K562 (cell line): Measurements from ENCODE around the gene KRT14. TPM values are rescaled to one million over a fixed set of nuclear protein-coding genes. Genes with fewer than 3 reads are reported as not detected.

Experiments
- ATAC-seq: fragments of 200-7000 bp; cut with Tn5 transposase; 3 replicates; pipeline ENCODE4 v1.9.1; 2020; ENCODE audit warnings: moderate library complexity
- BruUV-seq: library from RNA; stranded (reverse); fragments of 400-500 nt; replicated peaks from 2 replicates; lab custom pipeline; 2021; lab: Mats Ljungman, UMichigan
- CTCF ChIA-PET: fragments of 300-600 bp; formaldehyde crosslinking; extraction: SDS; loops from one replicate; lab custom pipeline; 2021; ENCODE audit warnings: low intra/inter-chr PET ratio; lab: Yijun Ruan, JAX
- POLR2A ChIA-PET: fragments of 300-600, 350-650 bp; sonication (Branson Sonifier 250); formaldehyde crosslinking; extraction: SDS; loops from one replicate; lab custom pipeline; 2021; ENCODE audit warnings: antibody characterized with exemption, inconsistent platforms; lab: Yijun Ruan, JAX
- DNase-seq, 4 experiments: peaks; one replicate each; pipeline versions ENCODE4 v3.0.0 to v3.0.0-alpha.2; 2011 to 2018; ENCODE audit warnings: low spot score in 3 of 4, mixed read lengths in 3 of 4; ENCODE audit errors: extremely low read depth in 1 of 4
- FAIRE-seq: peaks from 2 replicates; lab custom pipeline; 2011; peaks lifted over from hg19 to GRCh38; lab: Jason Lieb, UNC
- H2AFZ ChIP-seq: 2 replicates; pipeline ENCODE4 v1.6.0; 2011; ENCODE audit warnings: low read depth, low read length, control low read depth, inconsistent platforms
- H3K27ac ChIP-seq: fragments of 200-600 bp; 3 replicates; pipeline ENCODE4 v1.8.0; 2011; ENCODE audit warnings: low read depth, mild to moderate bottlenecking, control low read depth, inconsistent platforms, low read length, moderate library complexity, mixed read lengths; ENCODE audit errors: extremely low read depth
- H3K27me3 ChIP-seq, 2 experiments: fragments of 300-600 bp in 1 of 2; 2 replicates in 1 of 2; 3 replicates in 1 of 2; pipeline versions ENCODE4 v1.6.0 to v1.8.0; 2011; ENCODE audit warnings: inconsistent platforms in 2 of 2, low read length in 2 of 2, mild to moderate bottlenecking in 1 of 2, mixed read lengths in 1 of 2, moderate library complexity in 1 of 2; ENCODE audit not compliant: control insufficient read depth in 2 of 2, insufficient read depth in 2 of 2
- H3K36me3 ChIP-seq: fragments of 300-600 bp; 3 replicates; pipeline ENCODE4 v1.8.0; 2011; ENCODE audit warnings: mild to moderate bottlenecking, low read length, inconsistent platforms; ENCODE audit not compliant: control insufficient read depth, insufficient read depth
- H3K4me1 ChIP-seq, 2 experiments: fragments of 200-600 bp in 1 of 2; replicated peaks in 1 of 2; 2 replicates in 1 of 2; 3 replicates in 1 of 2; pipeline versions ENCODE4 v1.5.1 to v1.8.0; 2011; ENCODE audit warnings: inconsistent platforms in 2 of 2, low read length in 2 of 2, mild to moderate bottlenecking in 1 of 2, mixed read lengths in 1 of 2, moderate library complexity in 1 of 2; ENCODE audit not compliant: control insufficient read depth in 2 of 2, insufficient read depth in 2 of 2
- H3K4me2 ChIP-seq: 2 replicates; pipeline ENCODE4 v1.6.1; 2011; ENCODE audit warnings: low read length, control low read depth, inconsistent platforms, mixed read lengths; ENCODE audit not compliant: insufficient read depth
- H3K4me3 ChIP-seq: fragments of 200-600 bp; sonication (generic), shearing (Covaris generic); 2 replicates; pipeline ENCODE4 v1.5.1; 2016; ENCODE audit warnings: control low read depth, inconsistent platforms
- H3K79me2 ChIP-seq: fragments of 200-600 bp; 3 replicates; pipeline ENCODE4 v1.8.0; 2011; ENCODE audit warnings: low read length, inconsistent platforms; ENCODE audit not compliant: control insufficient read depth, insufficient read depth
- H3K9ac ChIP-seq, 2 experiments: 2 replicates each; pipeline versions ENCODE4 v1.6.0 to v1.6.1; 2011; ENCODE audit warnings: low read depth in 2 of 2, low read length in 2 of 2, control low read depth in 1 of 2, inconsistent platforms in 1 of 2, mild to moderate bottlenecking in 1 of 2, mixed read lengths in 1 of 2; ENCODE audit not compliant: insufficient read depth in 1 of 2
- H3K9me1 ChIP-seq: one replicate; pipeline ENCODE4 v1.6.0; 2011; ENCODE audit warnings: inconsistent platforms, mild to moderate bottlenecking, low read length, moderate library complexity; ENCODE audit not compliant: control insufficient read depth, insufficient read depth
- H3K9me3 ChIP-seq: replicated peaks from 2 replicates; pipeline ENCODE4 v1.5.1; 2011; ENCODE audit warnings: low read depth, low read length, inconsistent platforms; ENCODE audit not compliant: control insufficient read depth, insufficient read depth
- H4K20me1 ChIP-seq: replicated peaks from 2 replicates; pipeline ENCODE4 v1.6.1; 2011; ENCODE audit warnings: low read length, inconsistent platforms, mixed read lengths; ENCODE audit not compliant: control insufficient read depth, insufficient read depth
- BDP1 ChIP-seq: IDR thresholded peaks from 3 replicates; pipeline ENCODE4 v1.6.1; 2011; ENCODE audit not compliant: insufficient read length, insufficient read depth
- CBX3 ChIP-seq, 2 experiments: IDR thresholded peaks; 1 replicate in 1 of 2; 2 replicates in 1 of 2; pipeline ENCODE4 v1.6.1; 2012; ENCODE audit warnings: inconsistent platforms in 2 of 2, low read length in 2 of 2, borderline replicate concordance in 1 of 2, control low read depth in 1 of 2
- ELF1 ChIP-seq: fragments of 200-800 bp; sonication (Bioruptor generic); IDR thresholded peaks from 2 replicates; pipeline ENCODE4 v1.6.1; 2016; ENCODE audit warnings: missing genetic modification characterization, missing compliant biosample characterization
- ELF2 ChIP-seq: fragments of 250-450 bp; sonication (Bioruptor Pico); IDR thresholded peaks from 2 replicates; pipeline ENCODE4 v1.5.0; 2021; ENCODE audit warnings: mild to moderate bottlenecking
- ETV6 ChIP-seq, 3 experiments: fragments of 150-350 bp in 1 of 3; sonication (generic) in 1 of 3; formaldehyde crosslinking in 1 of 3; IDR thresholded peaks; 2 replicates each; pipeline versions ENCODE4 v1.6.1 to v1.8.0; 2014 to 2022; ENCODE audit warnings: borderline replicate concordance in 2 of 3, low read depth in 2 of 3, antibody characterized with exemption in 1 of 3, low read length in 1 of 3, mild to moderate bottlenecking in 1 of 3, missing genetic modification reagents in 1 of 3
- FOXK1 ChIP-seq: sonication (generic); formaldehyde crosslinking; IDR thresholded peaks from 2 replicates; pipeline ENCODE4 v1.8.0; 2022; ENCODE audit warnings: missing genetic modification reagents, mild to moderate bottlenecking, borderline replicate concordance
- MIER1 ChIP-seq: fragments of 450-650 bp; IDR thresholded peaks from 2 replicates; pipeline ENCODE4 v1.6.1; 2016; ENCODE audit warnings: antibody characterized with exemption, mild to moderate bottlenecking, low read depth
- NFE2L1 ChIP-seq: fragments of 450-650 bp; IDR thresholded peaks from 2 replicates; pipeline ENCODE4 v1.6.1; 2016; ENCODE audit warnings: missing genetic modification characterization, low read depth, mild to moderate bottlenecking, missing compliant biosample characterization, moderate library complexity, borderline replicate concordance
- NFIC ChIP-seq: fragments of 450-650 bp; IDR thresholded peaks from 2 replicates; pipeline ENCODE4 v1.6.1; 2017; ENCODE audit warnings: mild to moderate bottlenecking, inconsistent platforms
- NR3C1 ChIP-seq: sonication (generic); formaldehyde crosslinking; IDR thresholded peaks from 2 replicates; pipeline ENCODE4 v1.8.1; 2022; ENCODE audit warnings: missing genetic modification reagents
- PHTF2 ChIP-seq: fragments of 250-450 bp; sonication (Bioruptor Pico); IDR thresholded peaks from 2 replicates; pipeline ENCODE4 v1.5.0; 2021; ENCODE audit warnings: mild to moderate bottlenecking
- TAF15 ChIP-seq: fragments of 200-400 bp; formaldehyde crosslinking; IDR thresholded peaks from 2 replicates; pipeline ENCODE4 v1.6.1; 2017; ENCODE audit warnings: mild to moderate bottlenecking, low read depth, low read length, moderate library complexity
- ZFPM2 ChIP-seq: fragments of 250-450 bp; sonication (Bioruptor Pico); IDR thresholded peaks from 2 replicates; pipeline ENCODE4 v1.5.1; 2022; ENCODE audit warnings: mild to moderate bottlenecking
- ZNF224 ChIP-seq: sonication (generic); formaldehyde crosslinking; IDR thresholded peaks from 2 replicates; pipeline ENCODE4 v1.8.0; 2022; ENCODE audit warnings: mild to moderate bottlenecking, missing genetic modification reagents
- ZNF316 ChIP-seq: fragments of 450-650 bp; IDR thresholded peaks from 2 replicates; pipeline ENCODE4 v1.6.1; 2016
- ZNF695 ChIP-seq: fragments of 450-650 bp; formaldehyde crosslinking; IDR thresholded peaks from 2 replicates; pipeline ENCODE4 v1.4.0; 2020; ENCODE audit warnings: mild to moderate bottlenecking, moderate library complexity
- WGBS: fragments of 100-300 bp; shearing (Covaris generic); methylation state at CpG from one replicate; pipeline ENCODE4 v1.1.6; 2016; ENCODE audit warnings: low coverage, mixed read lengths; ENCODE audit not compliant: insufficient coverage; ENCODE audit errors: missing lambda C conversion rate; 5-methylcytosine and 5-hydroxymethylcytosine counted together
- in situ Hi-C: fragments of 300-500 bp; cut with MboI; formaldehyde crosslinking; loops from 4 replicates; pipeline ENCODE4 v1.15.0; 2018; ENCODE audit warnings: inconsistent platforms, mixed read lengths
- intact Hi-C: fragments of 100-400 bp; cut with micrococcal nuclease; formaldehyde crosslinking; loops from 2 replicates; pipeline ENCODE4 v1.14.2; 2022
- polyA plus RNA-seq, 8 experiments: library from polyadenylated mRNA; depleted of rRNA in 4 of 8; stranded (reverse) in 5 of 8; unstranded in 3 of 8; fragments of >200 nt; fragmentation: Nextera tagmentation in 2 of 8; fragmentation: Illumina TruSeq in 1 of 8; extraction: Ambion mirVana in 2 of 8; extraction: Trizol in 1 of 8; gene quantifications; 2 replicates each; pipeline versions ENCODE4 v1.2.1 to v1.2.3, GENCODE V29; 2011 to 2014; ENCODE audit warnings: inconsistent platforms in 1 of 8, missing spikeins in 1 of 8
- total RNA-seq, 7 experiments: library from RNA; depleted of rRNA in 6 of 7; stranded (reverse); fragments of >200 nt in 6 of 7; fragmentation: Illumina TruSeq in 2 of 7; extraction: Trizol in 2 of 7; gene quantifications; 2 replicates each; pipeline versions ENCODE4 v1.2.1 to v1.2.3, GENCODE V29; 2011 to 2021; ENCODE audit warnings: low replicate concordance in 1 of 7
- TF ChIP-seq, protein P1 (sequence below): fragments of 450-650 bp; formaldehyde crosslinking; IDR thresholded peaks from 2 replicates; pipeline ENCODE4 v1.4.0; 2022; ENCODE audit warnings: missing genetic modification characterization
- TF ChIP-seq, protein P2 (sequence below), 2 experiments: fragments of 450-650 bp; IDR thresholded peaks; 2 replicates each; pipeline ENCODE4 v1.6.1; 2016
- TF ChIP-seq, protein P3 (sequence below): sonication (generic); formaldehyde crosslinking; IDR thresholded peaks from 2 replicates; pipeline ENCODE4 v1.8.0; 2022; ENCODE audit warnings: mild to moderate bottlenecking, missing genetic modification reagents

KRT14 gene
- total and polyA plus RNA-seq, 9 of the 15 experiments (the other 6 are each of a cell fraction or from before 2014, with no cell fraction given): 0.22 TPM; not detected in 8

DNA sequence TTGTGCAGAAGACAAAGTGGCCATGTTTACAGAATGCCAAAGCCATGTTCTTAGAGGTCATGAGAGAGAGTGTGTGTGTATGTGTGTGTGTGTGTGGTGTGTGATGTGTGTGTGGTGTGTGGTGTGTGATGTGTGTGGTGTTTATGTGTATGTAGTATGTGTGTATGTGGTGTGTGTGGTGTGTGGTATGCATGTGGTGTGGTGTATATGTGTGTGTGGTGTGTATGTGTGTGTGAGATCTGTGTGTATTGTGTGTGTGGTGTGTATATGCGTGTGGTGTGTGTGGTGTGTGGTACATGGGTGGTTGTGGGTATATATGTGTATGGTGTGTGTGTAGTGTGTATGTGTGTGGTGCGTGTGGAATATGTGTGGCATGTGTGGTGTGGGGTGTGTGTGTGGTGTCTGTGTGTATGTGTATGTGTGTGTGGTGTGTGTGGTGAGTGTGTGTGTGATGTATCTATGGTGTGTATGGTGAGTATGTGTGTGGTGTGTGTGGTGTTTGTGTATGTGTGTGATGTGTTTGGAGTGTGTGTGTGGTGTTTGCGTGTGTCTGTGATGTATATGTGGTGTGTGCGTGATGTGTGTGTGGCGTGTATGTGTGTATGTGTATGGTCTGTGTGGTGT, 45.9 kb upstream of the KRT14 start:
- POLR2A ChIA-PET: no interaction called here
- no peak for TF ChIP-seq ZFPM2 (CRISPR knock-in tag)
- TF ChIP-seq ETV6 (IDR thresholded peaks at IDR 0.05; ENCODE audit: borderline replicate concordance in 1 of 2, low read depth in 2 of 2, low read length in 1 of 2): no peak
- no peak for TF ChIP-seq ETV6 (CRISPR knock-in tag; IDR thresholded peaks at IDR 0.05; ENCODE audit: borderline replicate concordance)
- TF ChIP-seq PHTF2: no peak
- TF ChIP-seq, protein P1, sequence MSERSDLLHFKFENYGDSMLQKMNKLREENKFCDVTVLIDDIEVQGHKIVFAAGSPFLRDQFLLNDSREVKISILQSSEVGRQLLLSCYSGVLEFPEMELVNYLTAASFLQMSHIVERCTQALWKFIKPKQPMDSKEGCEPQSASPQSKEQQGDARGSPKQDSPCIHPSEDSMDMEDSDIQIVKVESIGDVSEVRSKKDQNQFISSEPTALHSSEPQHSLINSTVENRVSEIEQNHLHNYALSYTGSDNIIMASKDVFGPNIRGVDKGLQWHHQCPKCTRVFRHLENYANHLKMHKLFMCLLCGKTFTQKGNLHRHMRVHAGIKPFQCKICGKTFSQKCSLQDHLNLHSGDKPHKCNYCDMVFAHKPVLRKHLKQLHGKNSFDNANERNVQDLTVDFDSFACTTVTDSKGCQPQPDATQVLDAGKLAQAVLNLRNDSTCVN (CRISPR knock-in tag): no peak
- TF ChIP-seq CBX3 (IDR thresholded peaks at IDR 0.05; ENCODE audit: borderline replicate concordance in 1 of 2, low read length in 2 of 2): no peak
- TF ChIP-seq NFE2L1: no peak
- TF ChIP-seq FOXK1 (CRISPR knock-in tag): no peak
- TF ChIP-seq, protein P2, sequence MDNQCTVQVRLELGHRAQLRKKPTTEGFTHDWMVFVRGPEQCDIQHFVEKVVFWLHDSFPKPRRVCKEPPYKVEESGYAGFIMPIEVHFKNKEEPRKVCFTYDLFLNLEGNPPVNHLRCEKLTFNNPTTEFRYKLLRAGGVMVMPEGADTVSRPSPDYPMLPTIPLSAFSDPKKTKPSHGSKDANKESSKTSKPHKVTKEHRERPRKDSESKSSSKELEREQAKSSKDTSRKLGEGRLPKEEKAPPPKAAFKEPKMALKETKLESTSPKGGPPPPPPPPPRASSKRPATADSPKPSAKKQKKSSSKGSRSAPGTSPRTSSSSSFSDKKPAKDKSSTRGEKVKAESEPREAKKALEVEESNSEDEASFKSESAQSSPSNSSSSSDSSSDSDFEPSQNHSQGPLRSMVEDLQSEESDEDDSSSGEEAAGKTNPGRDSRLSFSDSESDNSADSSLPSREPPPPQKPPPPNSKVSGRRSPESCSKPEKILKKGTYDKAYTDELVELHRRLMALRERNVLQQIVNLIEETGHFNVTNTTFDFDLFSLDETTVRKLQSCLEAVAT (IDR thresholded peaks at IDR 0.05): 0 out of 4 replicates have a peak, but pooled peaks of 1 of the 2 experiments have one; percentile 36
- no peak for TF ChIP-seq MIER1
- TF ChIP-seq ZNF316: no peak
- TF ChIP-seq ELF1 (tag): no peak
- no peak for TF ChIP-seq ELF2
- TF ChIP-seq NR3C1 (CRISPR knock-in tag): no peak
- no peak for TF ChIP-seq ZNF695 (CRISPR knock-in tag)
- no peak for TF ChIP-seq BDP1
- no peak for TF ChIP-seq ZNF224 (CRISPR knock-in tag)
- no peak for TF ChIP-seq NFIC
- TF ChIP-seq TAF15: no peak
- TF ChIP-seq, protein P3, sequence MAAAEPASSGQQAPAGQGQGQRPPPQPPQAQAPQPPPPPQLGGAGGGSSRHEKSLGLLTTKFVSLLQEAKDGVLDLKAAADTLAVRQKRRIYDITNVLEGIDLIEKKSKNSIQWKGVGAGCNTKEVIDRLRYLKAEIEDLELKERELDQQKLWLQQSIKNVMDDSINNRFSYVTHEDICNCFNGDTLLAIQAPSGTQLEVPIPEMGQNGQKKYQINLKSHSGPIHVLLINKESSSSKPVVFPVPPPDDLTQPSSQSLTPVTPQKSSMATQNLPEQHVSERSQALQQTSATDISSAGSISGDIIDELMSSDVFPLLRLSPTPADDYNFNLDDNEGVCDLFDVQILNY (CRISPR knock-in tag): no peak

More for the DNA sequence above, 45.9 kb upstream of the KRT14 start:
- ATAC-seq (no peak), FAIRE-seq (peak; percentile 90), DNase-seq (no peak)
- Histone ChIP-seq H3K9me1 (no peaks in the 10 kb centered on the region), H4K20me1 (peaks cover 5% of the 10 kb centered on the region; the same call in 1 of the 2 replicates), H2AFZ (no peak overlapping the region), H3K27ac (no peak overlapping the region; the same call in 2 of the 3 replicates), H3K27me3 (peaks cover 0 to 8% of the 10 kb centered on the region in 2 experiments; a peak in 2 of 5 replicates), H3K9me3 (no peaks in the 10 kb centered on the region), H3K36me3 (no peaks in the 10 kb centered on the region), H3K4me3 (no peak overlapping the region), H3K9ac (no peak overlapping the region), H3K4me2 (no peak overlapping the region), H3K4me1 (peaks cover 3 to 31% of the 10 kb centered on the region in 2 experiments; a peak in 3 of 5 replicates), H3K79me2 (no peaks in the 10 kb centered on the region)
- intact Hi-C loops (no loop called here), in situ Hi-C loops (no loop called here)
- no TSS peak for BruUV-seq
- 44% methylated on average over 5 of the region's 5 CpGs for WGBS
- CTCF ChIA-PET: no interaction called here
